Activated effector memory CD4-positive, alpha-beta T cell treated with Interleukin-2 at 50 U/mL for 16 hours (primary cell): ENCODE results near the gene ABCD3.
"Not testable (repeated sequence)": the region's sequence is repeated elsewhere in the genome, so short reads cannot be mapped to it uniquely, and the experiment has no call there.

ENCODE experiments used
- DNase-seq: peaks from one replicate; pipeline ENCODE4 v3.0.0-alpha.2; 2020

ABCD3 gene

DNA sequence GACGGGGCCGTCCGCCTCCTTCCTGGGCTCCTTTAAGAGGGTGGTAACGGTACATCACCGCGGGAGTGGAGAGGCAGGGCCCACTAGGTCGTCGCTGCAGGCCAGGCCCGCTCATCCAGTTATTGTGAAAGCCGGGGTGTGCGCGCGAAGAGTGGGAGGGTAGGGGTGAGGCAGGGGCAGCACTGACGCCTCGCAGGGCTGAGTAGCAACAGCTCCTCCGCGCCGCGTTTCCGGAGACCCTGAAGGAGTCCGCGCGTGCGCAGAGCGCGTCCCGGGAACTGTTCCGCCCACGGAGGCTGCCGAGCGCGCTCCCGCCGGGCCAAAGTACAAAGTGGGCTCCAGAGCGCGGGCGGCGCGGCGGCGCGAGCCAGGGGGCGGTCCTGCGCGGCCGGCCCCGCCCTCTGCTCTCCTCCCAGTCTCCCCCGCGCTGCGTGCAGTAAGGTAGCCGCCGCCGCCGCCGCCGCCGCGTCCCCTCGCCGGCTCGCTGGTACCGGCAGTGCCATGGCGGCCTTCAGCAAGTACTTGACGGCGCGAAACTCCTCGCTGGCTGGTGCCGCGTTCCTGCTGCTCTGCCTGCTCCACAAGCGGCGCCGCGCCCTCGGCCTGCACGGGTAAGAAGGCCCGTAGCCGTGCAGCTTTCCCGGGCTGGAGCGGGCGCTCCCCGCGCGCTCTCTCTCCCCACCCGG lies at the start of gene ABCD3:
Gene ABCD3, plus strand, starts transcription at position 412 of the 686 bp plus-strand sequence. Its CDS starts 90 bp downstream, at position 502.
- DNase-seq: peak; percentile 96

DNA sequence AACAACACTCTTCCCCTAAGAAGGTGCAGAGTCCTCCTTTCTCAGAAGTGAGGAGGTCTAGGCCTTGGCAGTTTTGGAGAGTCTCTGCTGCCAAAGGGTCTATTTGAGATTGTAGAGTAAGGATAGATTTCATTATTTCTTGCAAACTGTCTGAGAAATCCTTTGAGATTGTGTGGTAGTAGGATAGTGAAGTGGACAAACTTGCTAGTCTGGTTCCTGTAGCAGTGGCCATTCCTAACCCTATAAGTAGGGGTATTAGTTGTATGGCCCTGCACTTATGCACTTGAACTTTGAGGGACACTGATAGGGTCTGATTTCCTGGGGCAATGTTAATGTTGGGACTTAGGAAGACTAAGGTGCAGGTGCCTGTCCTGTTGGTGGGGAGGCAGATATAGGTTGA lies 45.4 kb upstream of the ABCD3 start:
- not testable (repeated sequence) for DNase-seq

DNA sequence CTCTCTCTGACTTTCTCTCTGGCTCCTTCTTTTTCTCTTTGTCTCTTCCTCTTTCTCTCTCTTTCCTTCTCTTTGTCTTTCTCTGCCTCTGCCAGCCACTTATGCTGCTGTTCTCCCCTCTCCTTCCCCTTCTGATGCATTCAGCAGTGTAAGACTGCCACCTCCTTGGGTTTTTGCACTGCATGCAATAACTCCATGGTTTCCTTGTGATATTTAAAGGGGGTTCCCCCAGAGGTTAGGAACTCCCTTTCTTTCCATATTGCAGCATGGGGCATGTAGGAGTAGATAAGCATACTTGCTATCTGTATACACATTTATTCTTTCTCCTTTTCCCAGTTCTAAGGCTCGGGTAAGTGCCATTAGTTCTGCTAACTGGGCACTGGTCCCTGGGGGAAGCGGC lies 44.9 kb upstream of the ABCD3 start:
- DNase-seq: not testable (repeated sequence)

DNA sequence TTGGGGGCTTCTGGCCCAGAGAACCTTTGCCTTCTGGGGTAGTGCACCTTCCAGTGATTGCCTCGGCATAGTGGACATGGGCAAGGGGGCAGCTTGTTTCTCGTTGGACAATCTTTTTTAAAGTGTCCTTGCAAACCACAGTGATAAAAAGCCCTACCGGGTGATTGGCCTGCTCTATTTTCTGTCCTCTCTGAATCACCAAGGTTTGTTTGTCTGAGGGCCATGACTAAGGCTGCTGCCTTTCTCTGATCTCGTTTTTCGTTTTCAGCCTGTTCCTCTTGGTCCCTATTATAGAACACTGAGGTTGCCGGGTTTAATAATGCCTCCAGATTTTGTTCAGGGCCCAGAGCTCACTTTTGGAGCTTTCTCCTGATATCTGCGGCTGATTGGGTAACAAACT lies 42.5 kb upstream of the ABCD3 start:
- DNase-seq: not testable (repeated sequence)

DNA sequence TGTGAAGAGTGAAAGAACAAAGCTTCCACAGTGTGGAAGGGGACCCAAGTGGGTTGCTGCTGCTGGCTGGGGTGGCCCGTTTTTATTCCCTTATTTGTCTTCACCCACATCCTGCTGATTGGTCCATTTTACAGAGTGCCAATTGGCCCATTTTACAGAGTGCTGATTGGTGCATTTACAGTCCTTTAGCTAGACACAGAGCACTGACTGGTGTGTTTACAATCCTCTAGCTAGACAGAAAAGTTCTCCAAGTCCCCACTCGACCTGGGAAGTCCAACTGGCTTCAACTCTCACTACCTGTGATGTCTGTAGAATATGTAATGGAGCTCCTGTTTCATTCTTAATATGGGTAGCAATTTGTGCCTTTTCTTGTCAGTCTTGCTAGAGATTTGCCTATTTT lies 39.7 kb upstream of the ABCD3 start:
- not testable (repeated sequence) for DNase-seq

DNA sequence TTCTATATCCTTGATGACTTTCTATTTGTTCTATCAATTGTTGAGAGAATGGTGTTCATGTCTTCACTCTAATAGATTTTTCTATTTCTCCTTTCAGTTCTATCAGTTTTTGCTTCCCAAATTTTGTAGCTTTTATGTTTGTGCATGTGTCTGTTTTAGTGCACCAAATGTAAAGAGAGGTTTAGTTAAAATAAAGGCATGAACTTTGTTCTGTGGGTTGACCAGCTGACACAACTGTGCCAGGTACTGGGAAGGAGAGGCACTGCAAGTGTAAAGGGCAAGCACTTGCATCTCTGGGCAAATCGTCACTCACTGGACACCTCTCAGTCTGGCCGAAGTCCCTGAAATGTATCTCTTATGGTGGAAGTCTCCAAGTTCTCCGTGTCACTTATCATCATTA lies 38.6 kb upstream of the ABCD3 start:
- DNase-seq: no peak

DNA sequence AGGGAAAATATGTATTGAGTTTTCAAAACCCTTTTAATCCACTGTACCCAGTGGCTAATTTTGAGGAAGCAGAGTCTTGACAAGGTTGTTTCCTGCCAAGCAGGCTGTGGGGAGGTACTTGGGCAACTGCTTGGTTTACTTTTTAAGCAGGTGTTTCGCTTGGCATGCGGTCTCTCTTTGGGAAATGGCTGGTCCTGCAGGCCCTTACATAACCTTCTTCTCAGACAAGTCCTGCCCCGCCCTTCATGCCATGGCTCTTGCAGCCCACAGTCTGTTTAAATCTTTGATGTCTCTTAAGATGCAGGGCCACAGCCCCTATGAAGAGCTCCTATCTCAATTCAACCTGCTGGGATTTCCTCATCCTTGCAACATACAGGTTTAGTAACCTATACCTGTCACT lies 36.0 kb upstream of the ABCD3 start:
- DNase-seq: no peak

DNA sequence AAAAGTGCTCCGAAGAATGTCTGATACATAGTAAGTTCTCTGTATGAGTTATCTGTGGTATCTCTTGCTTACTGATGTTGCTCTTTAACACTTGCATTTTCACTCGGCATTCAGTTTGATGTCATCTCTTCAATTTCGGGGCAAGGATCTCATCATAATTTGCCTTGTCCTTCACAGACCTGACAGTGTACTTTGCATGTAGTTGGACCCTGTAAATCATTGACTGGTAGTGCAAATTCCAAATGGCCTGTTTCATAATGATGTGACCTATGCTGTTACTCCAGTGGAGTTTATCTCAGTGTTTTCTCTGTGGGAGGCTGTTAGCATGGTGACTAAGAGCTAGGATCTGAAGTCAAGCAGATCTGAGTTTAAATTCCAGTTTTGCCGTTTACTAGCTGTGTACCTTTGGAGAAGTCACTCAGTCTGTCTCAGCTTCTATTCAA lies 34.2 kb upstream of the ABCD3 start:
- DNase-seq: no peak

DNA sequence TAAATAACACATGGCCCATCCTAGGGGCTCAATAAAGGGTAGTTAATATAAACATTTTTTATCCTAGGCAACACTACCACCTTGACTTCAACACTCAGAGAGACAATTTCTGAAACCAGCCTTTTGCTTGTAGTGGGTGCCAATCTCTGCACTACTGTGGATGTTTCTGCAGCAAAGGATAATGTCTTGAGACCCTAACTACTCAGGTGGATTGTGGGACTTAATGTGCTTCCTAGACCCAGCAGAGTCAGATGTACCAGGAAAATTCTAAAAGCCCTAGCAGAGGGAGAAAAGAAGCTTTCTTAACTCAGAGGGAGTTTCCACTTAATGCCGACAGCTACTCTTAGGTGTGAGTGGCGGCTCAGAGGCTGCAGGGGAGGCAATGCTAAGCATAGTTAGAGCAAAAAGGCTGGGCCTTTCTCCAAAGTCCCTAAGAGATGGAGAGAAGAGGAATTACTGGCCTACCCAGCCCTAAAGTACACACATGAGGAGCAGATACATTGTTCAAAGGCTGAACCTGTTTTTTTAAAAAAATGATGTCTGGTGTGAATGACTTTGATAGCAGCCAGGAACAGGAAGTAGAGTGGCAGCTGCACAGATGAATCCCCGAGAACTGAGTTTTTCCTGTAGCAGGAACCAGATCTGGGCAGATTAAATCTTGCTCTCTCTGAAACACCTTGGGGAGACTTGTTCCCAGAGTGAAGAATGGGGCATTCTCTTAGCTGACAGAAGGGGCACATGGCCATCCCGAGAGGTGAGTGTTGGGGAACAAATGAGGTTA lies 33.5 kb upstream of the ABCD3 start:
- DNase-seq: no peak

DNA sequence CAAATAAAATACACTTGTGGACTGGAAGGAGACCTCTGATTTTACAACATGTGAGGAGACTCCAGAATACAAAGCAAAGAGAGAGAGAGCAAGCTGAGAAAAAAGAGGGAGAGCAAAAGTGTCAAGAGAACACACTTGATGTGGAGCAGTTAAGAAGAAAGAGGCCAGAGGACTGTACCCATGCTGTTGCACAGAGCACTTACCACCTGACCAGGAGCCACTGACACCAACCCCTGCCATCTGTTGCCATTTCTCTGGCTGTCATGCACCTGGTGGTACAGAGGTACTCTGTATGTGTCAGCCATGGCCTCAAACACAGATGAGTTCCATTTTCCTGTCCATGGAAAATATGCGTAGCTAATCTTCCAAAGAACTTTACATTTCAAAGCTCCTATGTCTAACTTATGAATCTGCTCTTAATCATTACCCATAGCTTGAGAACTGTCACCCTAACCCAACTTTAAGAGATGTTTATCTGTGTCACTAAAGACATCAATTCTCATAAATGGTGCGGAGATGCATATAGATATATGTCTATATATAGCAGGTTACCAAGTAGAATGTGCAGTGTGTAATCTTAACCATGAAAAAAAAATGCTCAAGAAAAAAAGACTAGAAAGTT lies 32.8 kb upstream of the ABCD3 start:
- no peak for DNase-seq

DNA sequence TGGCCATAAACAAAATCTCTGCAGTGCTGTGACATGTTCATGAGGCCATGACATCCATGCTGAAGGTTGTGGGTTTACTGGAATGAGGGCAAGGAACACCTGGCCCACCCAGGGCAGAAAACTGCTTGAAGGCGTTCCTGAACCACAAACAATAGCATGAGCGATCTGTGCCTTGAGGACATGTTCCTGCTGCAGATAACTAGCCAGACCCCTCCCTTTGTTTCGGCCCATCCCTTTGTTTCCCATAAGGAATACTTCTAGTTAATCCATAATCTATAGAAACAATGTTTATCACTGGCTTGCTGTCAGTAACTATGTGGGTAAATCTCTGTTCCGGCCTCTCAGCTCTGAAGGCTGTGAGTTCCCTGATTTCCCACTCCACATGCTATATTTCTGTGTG lies 28.9 kb upstream of the ABCD3 start:
- DNase-seq: no peak

DNA sequence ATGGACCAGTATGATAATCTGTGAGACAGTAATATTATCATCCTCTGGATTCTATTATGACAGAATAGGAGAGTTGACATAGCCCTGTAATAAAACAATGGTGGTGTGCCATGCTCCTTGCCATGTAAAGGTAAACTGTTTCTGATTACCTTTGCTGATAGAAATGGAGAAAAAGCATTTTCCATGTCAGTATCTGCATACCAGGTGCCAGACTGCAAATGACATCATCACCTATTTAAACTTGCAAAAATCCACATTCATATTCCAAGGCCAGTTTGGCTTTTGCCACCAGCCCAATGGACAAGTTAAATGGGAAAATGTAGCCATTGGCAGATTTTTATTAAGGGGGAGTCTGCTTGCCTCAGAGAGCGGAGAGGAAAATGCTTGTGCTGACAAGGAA lies 23.9 kb upstream of the ABCD3 start:
- no peak for DNase-seq

DNA sequence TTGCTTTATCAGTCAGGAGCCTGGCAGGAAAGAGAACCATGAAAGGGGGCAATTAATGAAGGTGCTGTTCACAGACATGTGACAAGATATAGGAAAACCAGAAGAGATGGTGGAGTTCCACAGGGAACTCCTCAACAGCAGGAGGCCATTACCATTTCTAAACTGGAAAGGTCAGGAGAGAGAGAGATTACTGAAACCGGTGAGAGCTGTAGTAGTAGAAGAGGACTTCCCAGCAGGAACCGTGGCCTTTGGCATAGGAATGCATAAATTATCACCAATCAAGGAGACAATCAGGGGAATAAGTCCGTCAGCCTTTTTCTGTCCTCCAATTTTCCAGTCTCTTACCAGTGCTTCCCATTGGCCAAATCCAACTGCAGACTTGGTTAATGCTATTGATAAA lies 23.0 kb upstream of the ABCD3 start:
- DNase-seq: no peak

DNA sequence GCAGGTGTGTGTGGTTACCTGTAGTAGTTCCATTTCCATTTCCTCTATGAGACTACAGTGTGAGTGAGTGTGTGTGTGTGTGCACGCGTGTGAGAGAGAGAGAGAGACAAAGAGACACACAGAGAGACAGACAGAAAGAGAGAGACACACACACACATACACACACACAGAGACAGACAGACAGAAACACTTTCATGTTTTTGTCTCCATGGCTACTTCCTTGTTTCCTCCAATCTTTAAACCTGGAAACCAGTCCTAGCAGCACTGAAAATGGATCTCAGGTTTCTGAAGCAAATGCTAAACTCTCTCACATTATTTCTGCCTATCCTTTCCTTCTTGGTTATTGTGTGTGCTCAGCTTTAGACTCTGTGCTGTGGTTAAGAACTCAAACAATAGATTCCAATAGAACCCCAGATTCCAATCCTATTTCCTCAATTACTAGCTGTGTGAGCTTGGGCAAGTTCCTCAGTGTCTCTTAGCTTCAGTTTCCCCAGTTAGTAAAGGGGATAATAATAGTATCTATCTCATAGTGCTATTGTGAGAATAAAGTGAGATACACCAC lies 22.4 kb upstream of the ABCD3 start:
- no peak for DNase-seq

DNA sequence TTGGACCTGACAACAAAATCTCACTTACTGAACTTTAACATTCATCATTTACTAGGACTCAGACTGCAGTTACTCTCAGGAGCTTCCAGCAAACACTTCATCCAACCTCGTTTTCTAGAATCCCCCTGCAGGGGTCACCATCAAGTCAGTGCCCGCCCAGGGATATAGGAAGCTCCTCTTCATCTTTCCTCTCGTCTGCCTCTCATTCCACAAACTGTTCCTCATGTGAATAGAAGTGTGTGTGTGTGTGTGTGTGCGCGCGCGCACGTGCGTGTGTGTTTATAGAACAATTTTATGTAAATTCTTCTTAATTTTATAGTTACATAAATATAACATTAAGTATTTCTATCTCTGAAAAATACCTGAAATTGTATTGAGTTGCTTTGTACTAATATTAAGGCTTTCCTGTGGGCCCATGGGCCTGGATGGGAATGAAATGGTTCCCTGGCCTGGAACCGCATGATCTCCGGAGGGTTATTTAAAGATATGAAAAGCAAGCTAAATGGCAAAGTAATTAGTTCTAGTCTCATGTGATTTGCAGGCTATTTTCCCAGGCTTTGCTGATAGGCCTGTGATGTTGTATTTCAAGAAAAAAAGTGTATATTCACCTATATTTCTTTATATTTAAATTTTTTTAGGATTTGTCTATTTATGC lies 21.7 kb upstream of the ABCD3 start:
- DNase-seq: no peak

DNA sequence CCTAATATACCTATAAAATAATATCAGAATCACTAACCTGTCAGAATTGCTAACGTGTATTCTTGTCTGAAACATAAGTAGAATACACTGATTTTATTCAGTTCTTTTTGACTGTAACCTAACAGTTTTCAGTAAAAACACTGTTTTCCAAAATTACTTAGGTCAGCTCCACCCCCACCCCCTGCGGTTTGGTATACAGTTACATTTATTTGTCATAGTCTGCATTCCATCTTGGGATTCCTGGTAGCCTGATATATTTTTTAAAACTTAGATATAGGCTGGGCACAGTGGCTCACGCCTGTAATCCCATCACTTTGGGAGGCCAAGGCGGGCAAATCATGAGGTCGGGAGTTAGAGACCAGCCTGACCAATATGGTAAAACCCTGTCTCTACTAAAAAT lies 19.8 kb upstream of the ABCD3 start:
- no peak for DNase-seq

DNA sequence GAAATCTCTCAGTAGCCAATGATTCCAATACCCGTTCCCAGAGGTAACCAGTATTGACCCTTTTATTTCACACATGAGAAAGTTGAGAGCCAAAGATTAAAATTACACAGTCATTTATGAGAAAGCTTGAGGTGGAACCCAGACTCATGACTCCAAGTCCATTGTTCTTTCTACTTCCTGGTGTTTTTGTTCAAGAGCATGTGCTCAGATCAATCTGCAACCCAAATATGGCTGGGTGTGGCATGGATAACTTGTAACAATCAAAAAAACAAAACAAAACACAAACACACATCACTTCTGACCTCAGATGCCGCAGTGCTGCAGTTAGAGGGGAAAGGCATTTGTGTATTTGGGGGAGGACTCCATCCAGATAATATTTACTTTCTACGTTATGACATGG lies 18.7 kb upstream of the ABCD3 start:
- DNase-seq: no peak

DNA sequence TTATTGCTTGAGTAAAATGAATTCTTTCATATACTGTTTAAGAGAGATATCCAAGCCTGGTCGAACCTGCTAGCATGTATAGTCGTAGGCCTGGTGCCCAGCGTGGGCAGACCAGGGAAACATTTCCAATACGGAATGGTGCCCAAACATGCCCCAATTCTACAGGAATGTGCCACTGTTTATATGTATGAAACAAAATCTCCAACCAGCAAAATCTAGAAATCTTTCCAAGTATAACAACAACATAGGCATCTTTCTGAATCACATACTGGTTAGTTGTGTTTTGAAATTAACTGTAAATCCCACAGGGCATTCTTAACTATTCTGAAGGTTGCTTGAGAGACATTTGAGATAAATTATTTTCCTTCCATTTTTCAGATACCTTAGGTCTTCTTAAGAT lies 17.0 kb upstream of the ABCD3 start:
- no peak for DNase-seq

DNA sequence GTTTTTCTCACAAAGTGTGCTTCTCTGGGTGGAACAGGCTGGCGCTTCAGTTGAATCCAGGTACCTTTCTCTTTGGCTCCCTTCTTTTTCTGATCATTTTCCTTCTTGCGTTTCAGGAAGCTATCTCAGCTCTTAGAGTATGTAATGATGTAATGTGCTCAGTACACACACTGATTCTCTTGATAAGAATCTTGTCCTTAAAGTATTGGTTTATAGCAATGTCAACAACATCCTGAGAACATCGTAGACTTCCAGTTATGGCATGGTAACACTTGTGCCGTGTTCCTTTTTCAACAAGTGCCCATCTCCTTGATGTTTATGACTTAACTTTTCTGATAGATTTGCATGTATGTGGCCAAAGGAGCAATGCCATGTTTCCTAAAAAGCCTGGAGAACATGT lies 11.7 kb upstream of the ABCD3 start:
- DNase-seq: no peak

DNA sequence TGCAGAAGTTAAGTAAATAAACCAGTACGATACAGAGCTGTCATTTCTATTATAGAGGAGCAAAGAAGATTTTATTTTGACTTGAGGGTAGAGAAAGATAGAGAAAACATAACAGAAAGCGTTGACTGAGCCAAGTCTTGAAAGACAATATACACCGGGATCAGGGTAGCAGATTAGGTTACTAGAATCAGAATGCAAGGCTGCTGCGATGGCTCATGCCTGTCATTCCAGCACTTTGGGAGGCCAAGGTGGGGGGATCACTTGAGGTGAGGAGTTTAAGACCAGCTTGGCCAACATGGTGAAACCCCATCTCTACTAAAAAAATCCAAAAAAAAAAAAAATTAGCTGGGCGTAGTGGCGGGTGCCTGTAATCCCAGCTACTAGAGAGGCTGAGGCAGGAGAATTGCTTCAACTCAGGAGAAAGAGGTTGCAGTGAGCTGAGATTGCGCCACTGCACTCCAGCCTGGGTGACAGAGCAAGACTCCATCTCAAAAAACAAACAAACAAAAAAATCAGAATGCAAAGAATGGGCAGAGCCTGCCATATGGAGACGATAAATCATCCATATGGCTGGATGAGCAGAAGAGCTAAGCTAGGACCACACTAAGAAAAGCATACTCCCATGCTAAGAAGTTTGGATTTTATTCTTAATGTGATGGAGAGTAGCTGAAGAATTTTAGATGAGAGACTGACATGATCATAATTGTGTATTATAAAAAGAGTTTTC lies 9.9 kb upstream of the ABCD3 start:
- no peak for DNase-seq

DNA sequence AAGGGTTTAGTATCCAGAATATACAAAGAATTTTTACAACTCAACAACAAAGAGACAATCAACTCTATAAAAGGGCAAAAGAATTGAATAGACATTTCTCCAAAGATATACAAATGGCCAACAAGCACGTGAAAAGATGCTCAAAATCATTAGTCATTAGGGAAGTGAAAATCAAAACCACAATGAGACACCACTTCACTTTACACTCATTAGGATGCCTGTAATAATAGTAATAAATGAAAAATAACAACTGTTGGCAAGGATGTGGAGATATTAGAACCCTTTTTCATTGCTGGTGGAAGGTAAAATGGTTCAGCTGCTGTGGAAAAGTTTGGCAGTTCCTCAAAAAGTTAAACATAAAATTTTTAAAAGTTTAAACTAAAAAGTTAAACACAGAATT lies 7.0 kb upstream of the ABCD3 start:
- no peak for DNase-seq

DNA sequence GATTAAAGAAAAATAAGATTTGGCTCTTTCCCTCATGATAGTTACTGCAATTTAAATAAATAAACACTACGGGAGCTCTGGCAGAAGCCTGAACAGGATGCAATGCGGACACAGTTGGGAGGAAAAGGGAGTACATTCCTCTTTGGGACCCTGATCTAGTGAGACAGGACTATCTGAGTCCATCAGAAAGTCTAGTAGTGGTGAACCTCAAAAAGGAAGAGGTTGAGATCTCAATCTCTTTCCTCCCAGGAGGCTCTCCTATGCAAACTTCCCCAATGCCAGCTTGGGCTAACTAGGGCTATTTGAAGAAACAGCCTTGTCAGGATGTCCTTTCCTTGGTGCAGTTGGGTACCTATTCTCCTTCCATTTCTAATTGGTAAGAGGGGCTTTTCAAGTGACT lies 4.9 kb upstream of the ABCD3 start:
- DNase-seq: no peak
